Left ventricle myocardium inferior (tissue), 1 donor: ENCODE results near the gene SGPP1. TPM values are rescaled to one million over a fixed set of nuclear protein-coding genes. Genes with fewer than 3 reads are reported as not detected.
"Not testable (repeated sequence)": the region's sequence is repeated elsewhere in the genome, so short reads cannot be mapped to it uniquely, and the experiment has no call there.

ENCODE experiments used
- DNase-seq: peaks from one replicate; pipeline ENCODE4 v3.0.0-alpha.2; 2020
- H3K27ac ChIP-seq: fragments of 200-600 bp; replicated peaks from 2 replicates; pipeline ENCODE4 v1.8.0; 2021
- H3K27me3 ChIP-seq: fragments of 200-600 bp; 2 replicates; pipeline ENCODE4 v1.8.0; 2021; ENCODE audit warnings: low read depth
- H3K36me3 ChIP-seq: fragments of 200-600 bp; 2 replicates; pipeline ENCODE4 v1.8.0; 2021
- H3K4me1 ChIP-seq: fragments of 200-600 bp; 2 replicates; pipeline ENCODE4 v1.8.0; 2021
- H3K4me3 ChIP-seq: fragments of 200-600 bp; 2 replicates; pipeline ENCODE4 v1.8.0; 2021; ENCODE audit warnings: mild to moderate bottlenecking, moderate library complexity
- H3K9me3 ChIP-seq: fragments of 200-600 bp; replicated peaks from 2 replicates; pipeline ENCODE4 v1.8.0; 2021
- intact Hi-C: fragments of 100-400 bp; cut with micrococcal nuclease; formaldehyde crosslinking; loops from one replicate; pipeline ENCODE4 v1.11.0; 2022
- total RNA-seq: library from RNA; stranded (reverse); fragmentation: NEBNext Ultra II Directional; extraction: Animal tissue kit (Norgen Biotek cat#: 25700); gene quantifications from one replicate; pipeline ENCODE4 v1.2.1, GENCODE V29; 2021
- TF ChIP-seq, protein P1 (sequence below): fragments of 200-600 bp; IDR thresholded peaks from 2 replicates; pipeline ENCODE4 v1.8.0; 2021; ENCODE audit warnings: antibody characterized with exemption, mild to moderate bottlenecking, borderline replicate concordance
- donor health status: DM: no; HTN: yes; CAD: no; lungs with severe emphysema.

Gene SGPP1
- total RNA-seq, 1 donor from 2014 or later = 4.6 TPM

DNA sequence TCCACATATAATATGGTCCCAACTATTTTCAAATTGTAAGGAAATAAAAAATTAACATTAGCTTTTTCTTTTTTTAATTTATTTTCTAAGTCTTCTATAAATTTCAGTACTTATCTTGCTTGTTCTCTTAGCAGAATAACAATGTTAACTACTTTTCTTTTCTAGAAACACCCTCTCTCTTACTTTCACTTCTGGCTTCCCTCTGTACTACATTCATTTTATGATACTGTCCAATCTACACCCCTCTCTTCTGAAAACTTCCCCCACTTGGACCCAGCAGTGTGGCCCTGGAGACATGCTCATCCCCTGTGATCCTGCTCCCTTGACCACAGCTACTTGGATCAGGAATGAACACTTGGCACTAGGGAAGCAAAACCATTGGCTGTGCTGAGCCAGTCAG lies 15.7 kb downstream of the SGPP1 start:
- no peak overlapping the region for H3K4me3 ChIP-seq
- TF ChIP-seq, protein P1, sequence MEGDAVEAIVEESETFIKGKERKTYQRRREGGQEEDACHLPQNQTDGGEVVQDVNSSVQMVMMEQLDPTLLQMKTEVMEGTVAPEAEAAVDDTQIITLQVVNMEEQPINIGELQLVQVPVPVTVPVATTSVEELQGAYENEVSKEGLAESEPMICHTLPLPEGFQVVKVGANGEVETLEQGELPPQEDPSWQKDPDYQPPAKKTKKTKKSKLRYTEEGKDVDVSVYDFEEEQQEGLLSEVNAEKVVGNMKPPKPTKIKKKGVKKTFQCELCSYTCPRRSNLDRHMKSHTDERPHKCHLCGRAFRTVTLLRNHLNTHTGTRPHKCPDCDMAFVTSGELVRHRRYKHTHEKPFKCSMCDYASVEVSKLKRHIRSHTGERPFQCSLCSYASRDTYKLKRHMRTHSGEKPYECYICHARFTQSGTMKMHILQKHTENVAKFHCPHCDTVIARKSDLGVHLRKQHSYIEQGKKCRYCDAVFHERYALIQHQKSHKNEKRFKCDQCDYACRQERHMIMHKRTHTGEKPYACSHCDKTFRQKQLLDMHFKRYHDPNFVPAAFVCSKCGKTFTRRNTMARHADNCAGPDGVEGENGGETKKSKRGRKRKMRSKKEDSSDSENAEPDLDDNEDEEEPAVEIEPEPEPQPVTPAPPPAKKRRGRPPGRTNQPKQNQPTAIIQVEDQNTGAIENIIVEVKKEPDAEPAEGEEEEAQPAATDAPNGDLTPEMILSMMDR = no peak
- no peak for DNase-seq
- intact Hi-C loops = no loop called here
- peaks cover 13% of the 10 kb centered on the region for H3K36me3 ChIP-seq
- no peaks in the 10 kb centered on the region for H3K27me3 ChIP-seq
- no peak overlapping the region for H3K27ac ChIP-seq
- peaks cover 9% of the 10 kb centered on the region for H3K9me3 ChIP-seq
- peaks cover 5% of the 10 kb centered on the region for H3K4me1 ChIP-seq

DNA sequence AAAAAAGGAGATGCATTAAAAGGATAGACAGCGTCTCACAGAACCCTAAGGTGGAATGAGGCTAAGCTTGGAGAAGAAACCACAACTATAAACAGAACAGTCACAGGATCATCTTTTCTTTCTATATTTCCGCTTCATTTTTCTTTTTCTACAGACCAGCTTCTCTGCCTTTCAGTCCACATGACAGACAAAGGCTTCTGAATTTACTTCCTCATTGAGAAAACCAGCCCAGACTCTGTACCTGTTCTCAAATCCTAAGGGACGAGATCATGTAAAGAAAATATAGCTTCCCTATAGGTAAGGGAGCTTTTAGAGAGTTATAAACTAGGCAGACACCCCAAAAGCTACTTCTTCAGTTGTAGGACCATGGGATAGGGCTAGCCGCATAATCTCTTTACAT lies 17.4 kb downstream of the SGPP1 start:
- no peak for DNase-seq

DNA sequence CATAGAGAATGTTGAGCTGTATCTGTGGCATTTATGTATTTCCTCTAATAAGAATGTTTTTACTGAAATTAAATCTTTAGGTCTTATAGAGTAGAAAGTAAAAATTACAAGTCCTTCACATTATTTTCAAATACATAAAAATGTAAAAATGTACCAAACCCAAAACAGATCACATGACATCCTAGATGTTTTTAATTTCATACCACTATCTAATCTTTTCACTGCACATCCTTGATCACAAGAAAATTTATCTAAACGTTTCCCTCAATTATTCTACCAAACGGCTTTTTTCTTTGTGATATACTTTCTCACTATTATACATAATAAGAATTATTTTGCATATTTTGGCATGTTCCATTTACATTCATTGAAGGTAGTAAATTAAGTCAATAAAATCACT lies 18.3 kb downstream of the SGPP1 start:
- Histone ChIP-seq H3K4me3 (no peak overlapping the region), H3K27me3 (no peaks in the 10 kb centered on the region), H3K4me1 (peaks cover 5% of the 10 kb centered on the region), H3K36me3 (no peaks in the 10 kb centered on the region), H3K27ac (no peak overlapping the region), H3K9me3 (no peaks in the 10 kb centered on the region)
- intact Hi-C loops = no loop called here
- TF ChIP-seq, protein P1 = no peak
- no peak for DNase-seq

More for the DNA sequence above, 17.4 kb downstream of the SGPP1 start:
- H3K9me3 ChIP-seq = no peaks in the 10 kb centered on the region
- TF ChIP-seq, protein P1 = no peak
- H3K4me3 ChIP-seq = no peak overlapping the region
- no peaks in the 10 kb centered on the region for H3K27me3 ChIP-seq
- H3K27ac ChIP-seq = no peak overlapping the region
- peaks cover 1% of the 10 kb centered on the region for H3K36me3 ChIP-seq
- H3K4me1 ChIP-seq = peaks cover 5% of the 10 kb centered on the region
- intact Hi-C loops = no loop called here

DNA sequence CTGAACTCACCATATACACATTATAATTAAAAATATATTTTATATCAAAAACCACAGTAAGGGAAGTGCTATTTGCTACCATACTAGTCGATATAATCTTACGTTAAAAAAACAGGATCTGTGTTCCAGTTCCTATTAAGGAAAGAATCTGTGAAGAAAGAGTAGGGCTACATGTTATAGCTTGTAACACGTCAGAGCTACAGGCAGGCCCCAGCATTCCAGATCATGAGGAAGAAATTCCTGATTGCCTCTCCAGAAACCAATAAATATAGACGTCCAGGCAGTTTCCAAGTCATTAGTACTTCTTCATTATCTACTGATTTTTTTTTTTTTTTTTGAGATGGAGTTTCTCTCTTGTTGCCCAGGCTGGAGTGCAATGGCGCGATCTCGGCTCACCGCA lies 20.6 kb downstream of the SGPP1 start:
- Histone ChIP-seq H3K4me3 (no peak overlapping the region), H3K4me1 (no peaks in the 10 kb centered on the region), H3K36me3 (no peaks in the 10 kb centered on the region), H3K27ac (no peak overlapping the region), H3K9me3 (no peaks in the 10 kb centered on the region), H3K27me3 (no peaks in the 10 kb centered on the region)
- TF ChIP-seq, protein P1 = no peak
- intact Hi-C loops = no loop called here
- DNase-seq = no peak

DNA sequence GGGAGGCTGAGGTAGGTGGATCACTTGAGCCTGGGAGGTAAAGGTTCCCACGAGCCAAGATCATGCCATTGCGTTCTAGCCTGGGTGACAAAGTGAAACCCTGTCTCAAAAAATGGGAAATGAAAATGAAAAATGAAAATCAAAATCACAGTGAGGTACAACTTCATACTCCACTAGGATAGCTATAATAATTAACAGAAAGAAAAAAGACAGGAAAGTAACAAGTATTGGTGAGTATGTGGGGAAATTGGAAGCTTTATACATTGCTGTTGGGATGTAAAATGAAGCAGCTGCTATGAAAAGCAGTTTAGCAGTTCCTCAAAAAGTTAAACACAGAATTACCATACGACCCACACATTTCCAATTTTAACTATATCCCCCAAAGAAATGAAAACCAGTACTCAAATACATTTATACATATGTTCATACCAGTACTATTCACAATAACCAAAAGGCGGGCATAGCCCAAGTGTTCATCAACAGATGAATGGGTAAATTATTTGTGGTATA lies 22.2 kb downstream of the SGPP1 start:
- no peaks in the 10 kb centered on the region for H3K4me1 ChIP-seq
- TF ChIP-seq, protein P1 = no peak
- no peaks in the 10 kb centered on the region for H3K9me3 ChIP-seq
- H3K36me3 ChIP-seq = no peaks in the 10 kb centered on the region
- H3K27me3 ChIP-seq = no peaks in the 10 kb centered on the region
- intact Hi-C loops = no loop called here
- no peak for DNase-seq
- no peak overlapping the region for H3K27ac ChIP-seq
- H3K4me3 ChIP-seq = no peak overlapping the region

DNA sequence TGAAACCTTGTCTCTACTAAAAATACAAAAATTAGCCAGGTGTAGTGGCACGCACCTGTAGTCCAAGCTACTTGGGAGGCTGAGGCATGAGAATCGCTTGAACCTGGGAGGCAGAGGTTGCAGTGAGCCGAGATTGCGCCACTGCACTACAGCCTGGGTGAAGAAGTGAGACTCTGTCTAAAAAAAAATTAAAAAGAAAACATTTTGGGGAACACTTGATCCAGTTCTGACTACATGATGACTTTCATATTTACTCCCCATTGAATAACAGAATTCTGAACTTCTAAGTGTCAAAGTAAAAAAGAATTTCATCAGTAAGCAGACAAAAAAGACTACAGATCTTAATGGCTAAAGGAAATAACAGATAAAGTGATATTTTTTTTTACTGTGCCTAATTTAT lies 25.3 kb downstream of the SGPP1 start:
- H3K36me3 ChIP-seq, H3K9me3 ChIP-seq, H3K27me3 ChIP-seq, DNase-seq, intact Hi-C loops, H3K4me1 ChIP-seq, H3K27ac ChIP-seq, H3K4me3 ChIP-seq: not testable (repeated sequence)
